CD4-positive, alpha-beta T cell treated with Interleukin-2 at 100 ng/mL for 4 hours (primary cell): ENCODE data around the gene RETREG2.
"Not testable (repeated sequence)": the region's sequence is repeated elsewhere in the genome, so short reads cannot be mapped to it uniquely, and the experiment has no call there.

Source experiments
- DNase-seq: peaks from one replicate; pipeline ENCODE4 v3.0.0-alpha.2; 2020; ENCODE audit warnings: low spot score

RETREG2 gene

DNA sequence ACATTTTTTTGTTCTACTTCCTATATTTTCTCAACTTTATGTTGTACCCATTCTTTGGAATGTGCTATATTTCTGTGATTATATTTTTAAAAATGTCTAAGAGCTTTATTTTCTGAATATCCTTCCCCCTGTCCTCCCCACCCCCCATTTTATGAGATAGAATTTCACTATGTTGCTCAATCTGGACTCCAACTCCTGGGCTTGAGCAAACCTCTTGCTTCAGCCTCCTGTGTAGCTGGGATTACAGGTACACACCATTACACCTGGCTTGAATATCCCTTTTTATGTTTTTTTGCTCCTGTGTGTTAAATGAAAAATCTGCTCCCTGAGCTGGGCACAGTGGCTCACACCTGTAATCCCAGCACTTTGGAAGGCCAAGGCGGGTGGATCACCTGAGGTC lies 19.3 kb downstream of the RETREG2 start:
- DNase-seq = no peak

DNA sequence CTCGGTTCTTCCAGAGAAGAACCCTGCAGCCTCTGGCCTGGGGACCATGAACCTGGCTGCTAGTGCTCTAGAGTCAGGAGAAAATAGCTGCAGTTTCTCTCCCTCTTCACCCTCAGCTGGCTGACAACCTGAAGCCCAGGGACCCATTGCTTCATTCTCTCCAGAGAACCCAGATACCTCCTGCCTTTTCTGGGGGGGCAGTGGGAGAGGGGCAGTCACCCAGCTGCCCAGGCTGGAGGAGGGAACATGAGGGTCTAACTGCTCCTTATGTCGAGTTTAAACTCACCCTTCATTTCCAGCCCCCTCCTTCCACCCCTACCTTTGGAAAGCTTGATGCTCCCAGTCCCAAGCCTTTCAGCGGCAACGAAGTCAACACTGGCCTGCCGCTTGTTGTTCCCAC lies 20.9 kb downstream of the RETREG2 start:
- DNase-seq = no peak

DNA sequence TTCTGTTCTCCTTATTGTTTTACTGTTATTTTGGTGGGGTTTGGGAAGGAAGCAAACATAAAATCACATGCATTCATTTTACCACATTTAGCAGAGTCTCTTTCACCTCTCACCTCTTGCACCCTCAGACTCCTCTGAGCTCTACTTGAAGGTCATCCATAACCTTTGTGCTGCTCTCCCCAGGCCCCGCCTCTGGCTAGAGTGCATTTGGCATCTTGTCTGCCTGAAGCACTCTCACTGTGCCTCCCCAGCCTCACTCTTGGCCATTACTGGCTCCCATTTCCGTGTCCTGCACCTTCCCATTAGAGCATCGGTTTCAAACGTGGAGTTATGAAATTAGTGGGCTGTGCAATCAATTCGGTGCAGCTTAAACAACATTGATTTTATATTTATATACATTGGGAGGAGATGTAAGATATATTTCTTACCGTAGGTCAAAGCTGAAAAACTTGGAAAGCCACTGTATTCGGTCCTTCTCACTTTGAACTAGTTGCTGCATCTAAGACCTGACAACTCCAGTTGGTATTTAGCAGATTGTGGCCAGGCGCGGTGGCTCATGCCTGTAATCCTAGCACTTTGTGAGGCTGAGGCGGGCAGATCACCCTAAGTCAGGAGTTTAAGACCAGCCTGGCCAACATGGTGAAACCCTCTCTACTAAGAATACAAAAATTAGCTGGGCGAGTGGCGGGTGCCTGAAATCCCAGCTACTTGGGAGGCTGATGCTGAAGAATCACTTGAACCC lies 21.6 kb downstream of the RETREG2 start:
- no peak for DNase-seq

DNA sequence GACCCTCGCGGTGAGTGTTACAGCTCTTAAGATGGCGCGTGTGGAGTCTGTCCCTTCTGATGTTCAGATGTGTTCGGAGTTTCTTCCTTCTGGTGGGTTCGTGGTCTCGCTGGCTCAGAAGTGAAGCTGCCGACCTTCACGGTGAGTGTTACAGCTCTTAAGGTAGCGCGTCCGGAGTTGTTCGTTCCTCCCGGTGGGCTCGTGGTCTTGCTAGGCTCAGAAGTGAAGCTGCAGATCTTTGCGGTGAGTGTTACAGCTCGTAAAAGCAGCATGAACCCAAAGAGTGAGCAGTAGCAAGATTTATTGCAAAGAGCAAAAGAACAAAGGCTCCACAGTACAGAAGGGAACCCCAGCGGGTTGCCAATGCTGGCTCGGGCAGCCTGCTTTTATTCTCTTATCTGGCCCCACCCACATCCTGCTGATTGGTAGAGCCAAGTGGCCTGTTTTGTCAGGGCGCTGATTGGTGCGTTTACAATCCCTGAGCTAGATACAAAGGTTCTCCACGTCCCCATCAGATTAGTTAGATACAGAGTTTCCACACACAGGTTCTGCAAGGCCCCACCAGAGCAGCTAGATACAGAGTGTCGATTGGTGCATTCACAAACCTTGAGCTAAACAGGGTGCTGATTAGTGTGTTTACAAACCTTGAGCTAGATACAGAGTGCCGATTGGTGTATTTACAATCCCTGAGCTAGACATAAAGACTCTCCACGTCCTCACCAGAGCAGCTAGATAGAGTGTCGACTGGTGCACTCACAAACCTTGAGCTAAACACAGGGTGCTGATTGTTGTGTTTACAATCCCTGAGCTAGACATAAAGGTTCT lies 22.6 kb downstream of the RETREG2 start:
- DNase-seq = peak; percentile 35

DNA sequence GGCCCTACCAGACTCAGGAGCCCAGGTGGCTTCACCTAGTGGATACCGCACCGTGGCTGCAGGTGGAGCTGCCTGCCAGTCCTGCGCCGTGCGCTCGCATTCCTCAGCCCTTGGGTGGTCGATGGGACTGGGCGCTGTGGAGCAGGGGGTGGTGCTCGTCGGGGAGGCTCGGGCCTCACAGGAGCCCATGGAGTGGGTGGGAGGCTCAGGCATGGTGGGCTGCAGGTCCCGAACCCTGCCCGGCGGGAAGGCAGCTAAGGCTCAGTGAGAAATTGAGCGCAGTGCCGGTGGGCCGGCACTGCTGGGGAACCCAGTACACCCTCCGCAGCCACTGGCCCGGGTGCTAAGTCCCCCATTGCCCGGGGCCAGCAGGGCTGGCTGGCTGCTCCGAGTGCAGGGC lies 23.3 kb downstream of the RETREG2 start:
- not testable (repeated sequence) for DNase-seq

DNA sequence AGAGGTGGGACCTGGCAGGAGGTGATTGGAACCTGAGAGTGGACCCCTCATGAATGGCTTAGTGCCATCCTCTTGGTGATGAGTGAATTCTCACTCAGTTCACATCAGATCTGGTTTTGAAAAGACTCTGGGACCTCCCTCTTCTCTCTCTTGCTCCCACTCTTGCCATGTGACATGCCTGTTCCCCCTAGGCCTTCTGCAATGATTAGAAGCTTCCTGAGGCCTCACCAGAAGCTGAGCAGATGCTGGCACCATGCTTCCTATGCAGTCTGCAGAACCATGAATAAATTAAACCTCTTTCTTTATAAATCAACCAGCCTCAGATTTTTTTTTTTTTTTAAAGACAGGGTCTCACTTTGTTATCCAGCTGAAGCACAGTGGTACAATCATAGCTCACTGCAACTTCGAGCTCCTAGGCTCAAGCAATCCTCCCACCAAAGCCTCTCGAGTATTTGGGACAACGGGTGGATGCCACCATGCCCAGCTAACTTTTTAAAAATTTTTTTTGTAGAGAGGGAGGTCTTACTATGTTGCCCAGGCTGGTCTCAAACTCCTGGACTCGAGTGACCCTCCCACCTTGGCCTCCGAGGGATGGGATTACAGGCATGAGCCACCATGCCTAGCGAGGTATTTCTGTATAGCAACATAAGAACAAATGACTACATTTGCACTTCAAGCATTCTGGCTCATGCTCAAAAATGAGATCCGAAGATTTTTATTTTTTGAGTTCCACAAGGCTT lies 26.5 kb downstream of the RETREG2 start:
- no peak for DNase-seq

DNA sequence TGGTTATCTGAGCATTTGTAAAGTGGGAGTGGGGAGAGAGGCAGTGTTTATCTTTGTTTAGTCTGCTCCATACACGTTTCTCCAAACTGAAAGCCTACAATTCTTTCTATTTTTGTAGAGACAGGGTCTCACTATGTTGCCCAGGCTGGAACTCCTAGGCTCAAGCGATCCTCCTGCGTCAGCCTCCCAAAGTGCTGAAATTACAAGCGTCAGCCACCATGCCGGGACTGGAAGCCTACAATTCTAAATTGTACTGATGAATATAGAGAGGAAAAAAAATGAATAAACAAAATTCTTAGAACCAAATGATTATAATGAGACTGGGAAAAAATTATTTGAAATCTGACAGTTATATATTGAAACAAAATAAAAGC lies 27.1 kb downstream of the RETREG2 start:
- no peak for DNase-seq

DNA sequence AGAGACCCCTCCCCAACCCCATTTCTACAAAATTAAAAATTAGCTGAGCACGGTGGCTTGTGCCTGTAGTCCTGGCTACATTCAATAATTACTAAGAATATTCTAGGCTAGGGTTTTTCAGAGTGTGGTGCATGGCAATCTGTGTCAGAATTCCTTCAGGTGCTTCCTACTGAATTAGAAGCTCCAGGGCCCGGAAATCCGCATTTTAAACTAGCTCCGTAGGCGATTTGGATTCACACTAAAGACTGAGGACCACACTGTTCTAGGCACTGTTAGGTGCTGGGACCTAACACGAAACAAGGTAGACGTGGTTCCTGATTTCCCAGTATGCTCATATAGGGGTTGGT lies 27.9 kb downstream of the RETREG2 start:
- DNase-seq = no peak

DNA sequence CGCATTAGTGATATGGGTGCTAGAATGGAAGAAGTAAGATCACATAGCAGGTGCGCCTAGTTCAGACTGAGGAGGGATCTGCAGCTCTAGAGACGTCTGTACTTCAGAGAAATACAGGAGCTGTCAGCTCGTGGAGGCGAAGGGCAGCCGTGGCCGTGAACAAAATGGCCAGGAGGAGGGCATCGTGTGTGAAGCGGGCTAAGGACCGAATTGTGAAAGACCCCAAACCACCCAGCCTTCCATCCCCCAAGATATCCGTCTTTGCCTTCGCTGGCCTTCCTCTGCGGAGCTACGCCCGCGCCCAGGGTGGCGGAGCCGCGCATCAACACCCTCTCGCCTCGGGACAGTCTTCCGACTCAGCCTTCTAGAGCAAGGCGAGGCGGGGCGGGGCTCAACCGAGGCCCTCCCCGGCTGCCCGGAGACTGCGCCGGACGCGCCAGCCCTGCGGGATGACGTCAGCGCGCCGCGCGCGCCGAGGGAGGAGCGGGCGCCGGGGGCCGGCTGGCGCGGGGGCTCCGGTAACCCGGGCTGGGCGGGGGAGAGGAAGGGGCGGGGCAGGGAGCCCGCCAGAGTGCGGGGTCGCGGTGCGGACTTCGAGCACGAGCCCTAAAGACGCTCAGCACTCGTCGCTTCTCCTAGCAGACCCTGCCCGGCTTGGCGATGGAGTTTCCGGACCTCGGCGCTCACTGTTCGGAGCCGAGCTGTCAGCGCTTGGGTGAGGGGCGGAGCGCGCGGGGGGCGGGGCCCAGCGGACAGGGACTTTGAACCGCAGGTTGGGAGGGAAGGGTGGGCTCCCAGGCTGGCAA lies 28.5 kb downstream of the RETREG2 start, which contains the start of gene ZFAND2B:
Gene ZFAND2B, plus strand, starts transcription at position 455 of the 806 bp plus-strand sequence. Its CDS starts 206 bp downstream, at position 661.
- DNase-seq = peak; percentile 94

GRCh38 chr2:219207134-219207883 lies 29.2 kb downstream of the RETREG2 start:
- DNase-seq = no peak

- DNase-seq = no peak
Measured at GRCh38 chr2:219207884-219208740, 30.0 kb downstream of the RETREG2 start.

GRCh38 chr2:219209236-219210195 lies 31.4 kb downstream of the RETREG2 start:
- DNase-seq = no peak

- no peak for DNase-seq
Measured at GRCh38 chr2:219210196-219210885, 32.3 kb downstream of the RETREG2 start.

DNA sequence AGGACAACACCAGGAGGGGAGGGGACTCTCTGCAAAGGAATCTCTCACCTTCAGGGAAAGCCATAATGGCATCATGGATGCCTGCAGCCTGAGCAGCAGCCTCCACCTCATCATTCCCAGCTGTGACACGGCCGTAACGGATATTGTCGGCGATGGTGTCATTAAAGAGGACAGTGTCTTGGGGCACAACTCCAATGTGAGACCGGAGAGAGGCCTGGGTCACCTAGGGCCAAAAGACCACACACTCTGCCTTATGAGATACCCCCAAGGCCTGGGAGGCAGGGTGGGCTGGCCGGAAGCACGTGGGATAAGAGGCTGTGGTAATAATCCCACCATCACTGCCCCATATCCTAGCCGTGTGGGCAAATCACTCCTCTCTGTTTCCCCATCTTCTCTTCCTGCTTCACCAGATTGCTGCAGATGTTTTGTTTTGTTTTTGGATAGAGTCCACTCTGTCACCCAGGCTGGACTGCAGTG lies 32.8 kb downstream of the RETREG2 start:
- no peak for DNase-seq

- no peak for DNase-seq
Measured at GRCh38 chr2:219213026-219213415, 34.9 kb downstream of the RETREG2 start.

- no peak for DNase-seq
Measured at GRCh38 chr2:219213486-219214071, 35.5 kb downstream of the RETREG2 start.

DNA sequence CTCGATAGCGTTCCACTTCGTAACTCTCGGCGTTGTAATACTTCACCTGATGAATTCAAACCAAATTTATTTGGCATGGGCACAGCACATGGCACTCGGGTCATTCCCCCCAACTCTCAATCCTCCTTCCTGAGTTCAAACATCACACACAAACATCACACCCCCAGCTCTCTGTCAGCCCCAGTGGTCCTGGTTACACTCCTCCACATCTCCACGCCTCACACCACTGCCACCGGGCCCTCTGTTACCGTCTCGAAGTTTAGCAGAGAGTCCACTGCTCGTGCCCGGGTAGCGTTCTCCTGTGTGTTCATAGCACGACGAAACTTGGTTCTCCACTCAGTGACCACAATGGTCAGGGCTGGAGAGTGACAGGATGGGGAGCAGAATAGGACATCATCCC lies 36.1 kb downstream of the RETREG2 start:
- DNase-seq = no peak

- DNase-seq = no peak
Measured at GRCh38 chr2:219214786-219215185, 36.7 kb downstream of the RETREG2 start.
